HL-60 (cell line): ENCODE data around the gene ACTR6.

Experiments
- DNase-seq, 2 experiments: peaks; one replicate each; pipeline ENCODE4 v3.0.0-alpha.2; 2010 to 2020; ENCODE audit warnings: low read depth in 1 of 2, low spot score in 1 of 2
- H3K27ac ChIP-seq: fragments of 250-450 bp; sonication (Bioruptor Pico); replicated peaks from 2 replicates; pipeline ENCODE4 v1.5.1; 2020; ENCODE audit warnings: mild to moderate bottlenecking, moderate library complexity
- H3K27me3 ChIP-seq: fragments of 250-450 bp; sonication (Bioruptor Pico); 2 replicates; pipeline ENCODE4 v1.5.1; 2021; ENCODE audit warnings: mild to moderate bottlenecking, moderate library complexity; ENCODE audit not compliant: insufficient read depth, poor library complexity, severe bottlenecking
- H3K4me3 ChIP-seq: replicated peaks from 2 replicates; pipeline ENCODE4 v1.5.1; 2011; ENCODE audit warnings: mild to moderate bottlenecking, control low read depth, low read length; ENCODE audit not compliant: insufficient read depth
- CTCF ChIP-seq: IDR thresholded peaks from one replicate; pipeline ENCODE4 v1.5.1; 2011; ENCODE audit warnings: low read length, control low read depth, inconsistent platforms; ENCODE audit not compliant: insufficient read depth
- GABPA ChIP-seq: IDR thresholded peaks from 2 replicates; pipeline ENCODE4 v1.6.1; 2012; ENCODE audit warnings: low read depth
- POLR2AphosphoS5 ChIP-seq: IDR thresholded peaks from 2 replicates; pipeline ENCODE4 v1.6.1; 2012; ENCODE audit warnings: low read depth
- REST ChIP-seq: IDR thresholded peaks from 2 replicates; pipeline ENCODE4 v1.6.1; 2012; ENCODE audit warnings: low read depth; ENCODE audit not compliant: insufficient replicate concordance
- SPI1 ChIP-seq: IDR thresholded peaks from 2 replicates; pipeline ENCODE4 v1.6.1; 2012; ENCODE audit warnings: low read depth, mild to moderate bottlenecking, borderline replicate concordance

Gene ACTR6

DNA sequence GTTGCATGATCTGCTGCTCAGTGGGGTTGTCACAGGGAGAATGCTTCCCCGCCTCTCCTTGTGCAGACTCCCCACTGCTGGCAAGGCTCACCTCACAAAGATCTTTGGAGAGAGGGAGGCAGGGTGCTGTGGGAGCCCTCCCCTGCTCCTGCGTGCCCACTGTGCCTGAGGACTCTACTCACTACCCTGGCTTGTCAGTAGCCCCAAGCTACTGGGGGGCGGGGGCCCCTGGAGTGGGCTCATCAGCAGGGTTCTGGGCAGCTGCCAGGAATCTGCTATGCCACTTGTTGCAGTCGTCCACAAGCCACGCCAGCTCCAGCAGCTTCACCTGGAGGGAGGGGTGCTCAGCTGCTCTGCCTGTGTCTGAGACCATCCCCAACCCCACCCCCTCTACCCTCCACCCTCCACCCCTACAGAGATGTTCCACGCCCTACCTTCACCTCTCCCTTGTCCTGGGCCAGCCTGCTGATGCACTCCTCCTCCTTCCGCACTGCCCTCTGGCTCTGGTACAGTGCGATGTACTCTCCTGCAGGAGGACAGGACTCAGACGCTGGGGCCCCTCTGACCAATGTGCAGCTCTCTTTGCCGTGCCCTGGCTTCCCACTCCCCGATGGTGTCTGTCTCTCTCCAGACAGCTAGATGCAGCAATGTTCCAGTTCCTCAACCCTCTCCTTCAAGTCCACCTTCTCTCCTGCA is 43.7 kb upstream of the ACTR6 start:
- Histone ChIP-seq H3K4me3 (no peak overlapping the region), H3K27me3 (no peaks in the 10 kb centered on the region), H3K27ac (no peak overlapping the region)
- no peak for DNase-seq
- TF ChIP-seq CTCF = no peak
- no peak for TF ChIP-seq REST
- TF ChIP-seq SPI1 = no peak
- TF ChIP-seq GABPA = no peak
- TF ChIP-seq POLR2AphosphoS5 = no peak

DNA sequence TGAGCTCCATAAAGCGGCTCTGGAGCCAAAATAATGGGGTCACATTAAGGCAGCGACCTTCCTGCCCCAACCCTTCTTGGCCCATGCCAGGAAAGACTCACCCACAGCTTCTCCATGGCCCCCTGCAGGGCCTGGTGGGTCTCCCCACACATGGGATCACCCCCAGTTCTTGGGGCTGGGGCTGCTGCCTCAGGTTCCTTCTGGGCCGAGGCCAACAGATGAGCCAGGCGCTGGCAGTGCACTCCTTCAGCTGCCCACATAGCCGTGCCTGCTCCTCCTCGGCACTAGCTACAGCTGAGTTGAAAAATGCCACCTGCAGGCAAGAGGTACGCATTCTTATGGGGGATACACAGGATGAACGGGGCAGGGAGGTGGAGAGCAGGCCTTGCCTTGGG is 43.2 kb upstream of the ACTR6 start:
- DNase-seq = no peak
- Histone ChIP-seq H3K4me3 (no peak overlapping the region), H3K27me3 (no peaks in the 10 kb centered on the region), H3K27ac (no peak overlapping the region)
- no peak for TF ChIP-seq POLR2AphosphoS5
- no peak for TF ChIP-seq CTCF
- TF ChIP-seq GABPA = no peak
- TF ChIP-seq SPI1 = no peak
- no peak for TF ChIP-seq REST

DNA sequence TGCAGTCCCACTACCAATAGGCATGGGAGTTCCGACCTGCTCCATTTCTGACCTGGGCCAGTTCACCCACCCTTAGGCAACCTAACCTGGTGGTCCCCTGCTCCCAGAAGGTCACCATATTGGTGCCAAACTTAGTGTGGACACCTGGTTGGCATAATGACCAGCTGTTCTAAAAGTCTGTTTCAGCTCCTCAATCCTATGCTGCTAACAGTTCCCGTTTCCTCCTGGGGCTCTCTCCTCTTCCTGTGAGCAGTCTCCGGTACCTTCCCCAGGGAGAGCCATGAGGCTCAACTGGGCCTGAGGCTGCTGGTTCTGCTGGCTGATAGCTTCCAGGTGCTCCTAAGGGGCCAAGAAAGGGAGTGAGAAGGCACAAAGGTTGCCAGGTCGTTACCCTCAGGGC is 42.1 kb upstream of the ACTR6 start:
- no peak for TF ChIP-seq SPI1
- TF ChIP-seq REST = no peak
- no peak for TF ChIP-seq POLR2AphosphoS5
- no peak for TF ChIP-seq CTCF
- no peak for TF ChIP-seq GABPA
- Histone ChIP-seq H3K27me3 (no peaks in the 10 kb centered on the region), H3K27ac (no peak overlapping the region), H3K4me3 (no peak overlapping the region)
- DNase-seq = no peak
